Loucy (cell line): ENCODE results near the gene TACC3.

Source experiments
- H2AFZ ChIP-seq: fragments of 200-600 bp; sonication (generic); 2 replicates; pipeline ENCODE4 v1.6.0; 2016; ENCODE audit warnings: antibody characterized with exemption, mild to moderate bottlenecking, low read length, moderate library complexity
- H3F3A ChIP-seq: fragments of 200-600 bp; 2 replicates; pipeline ENCODE4 v1.6.0; 2016; ENCODE audit warnings: antibody characterized with exemption, low read depth, mild to moderate bottlenecking
- H3K27me3 ChIP-seq: fragments of 200-600 bp; sonication (generic); 2 replicates; pipeline ENCODE4 v1.6.1; 2014; ENCODE audit warnings: low read length, mild to moderate bottlenecking; ENCODE audit not compliant: insufficient read depth, poor library complexity, severe bottlenecking
- H3K36me3 ChIP-seq: fragments of 200-600 bp; sonication (generic); 2 replicates; pipeline ENCODE4 v1.6.1; 2016; ENCODE audit warnings: low read length; ENCODE audit not compliant: insufficient read depth
- H3K4me1 ChIP-seq: fragments of 200-600 bp; sonication (generic); 2 replicates; pipeline ENCODE4 v1.5.1; 2014; ENCODE audit warnings: low read length, mild to moderate bottlenecking; ENCODE audit not compliant: insufficient read depth, poor library complexity, severe bottlenecking
- H3K4me2 ChIP-seq: fragments of 200-600 bp; sonication (generic); 2 replicates; pipeline ENCODE4 v1.6.0; 2014; ENCODE audit warnings: antibody characterized with exemption, low read length, low read depth, mild to moderate bottlenecking; ENCODE audit not compliant: poor library complexity, severe bottlenecking
- H3K4me3 ChIP-seq: fragments of 200-600 bp; sonication (generic); 2 replicates; pipeline ENCODE4 v1.5.1; 2014; ENCODE audit warnings: low read length, mild to moderate bottlenecking, mixed read lengths; ENCODE audit not compliant: poor library complexity, severe bottlenecking
- H3K79me2 ChIP-seq: fragments of 200-600 bp; sonication (generic); 2 replicates; pipeline ENCODE4 v1.6.1; 2014; ENCODE audit warnings: low read length; ENCODE audit not compliant: insufficient read depth
- H3K9ac ChIP-seq: fragments of 200-600 bp; sonication (generic); 2 replicates; pipeline ENCODE4 v1.6.0; 2014; ENCODE audit warnings: mild to moderate bottlenecking, low read depth, low read length, moderate library complexity; ENCODE audit not compliant: poor library complexity, severe bottlenecking
- H3K9me2 ChIP-seq: fragments of 200-600 bp; sonication (generic); replicated peaks from 2 replicates; pipeline ENCODE4 v1.6.1; 2016; ENCODE audit warnings: low read depth, low read length, mixed read lengths
- H3K9me3 ChIP-seq: fragments of 200-600 bp; sonication (generic); 2 replicates; pipeline ENCODE4 v1.6.1; 2014; ENCODE audit warnings: mild to moderate bottlenecking, antibody characterized with exemption, low read length, low read depth; ENCODE audit not compliant: insufficient read depth
- H4K20me1 ChIP-seq: fragments of 200-600 bp; sonication (generic); 2 replicates; pipeline ENCODE4 v1.6.0; 2014; ENCODE audit warnings: antibody characterized with exemption, low read length, mild to moderate bottlenecking; ENCODE audit not compliant: insufficient read depth, poor library complexity, severe bottlenecking
- CTCF ChIP-seq: fragments of 200-600 bp; sonication (generic); conservative IDR thresholded peaks from 2 replicates; pipeline ENCODE4 v1.5.1; 2014; ENCODE audit warnings: mild to moderate bottlenecking, antibody characterized with exemption, low read length
- EZH2phosphoT487 ChIP-seq: fragments of 200-600 bp; IDR thresholded peaks from 2 replicates; pipeline ENCODE4 v1.6.1; 2018; ENCODE audit warnings: antibody characterized with exemption, mild to moderate bottlenecking, moderate library complexity, borderline replicate concordance

TACC3 gene

GRCh38 chr4:1790005-1790404 lies 68.7 kb downstream of the TACC3 start:
- no peaks in the 10 kb centered on the region for H3F3A ChIP-seq
- H3K9me2 ChIP-seq, result no peaks in the 10 kb centered on the region
- TF ChIP-seq CTCF, result no peak
- no peak for TF ChIP-seq EZH2phosphoT487
- no peaks in the 10 kb centered on the region for H3K27me3 ChIP-seq
- H3K79me2 ChIP-seq, result no peaks in the 10 kb centered on the region
- H3K4me2 ChIP-seq, result no peak overlapping the region
- no peaks in the 10 kb centered on the region for H3K36me3 ChIP-seq
- no peak overlapping the region for H2AFZ ChIP-seq
- no peak overlapping the region for H3K9ac ChIP-seq
- H3K4me1 ChIP-seq, result no peaks in the 10 kb centered on the region
- no peaks in the 10 kb centered on the region for H4K20me1 ChIP-seq
- no peaks in the 10 kb centered on the region for H3K9me3 ChIP-seq
- no peak overlapping the region for H3K4me3 ChIP-seq

- H3K4me2 ChIP-seq, result no peak overlapping the region
- H3K4me3 ChIP-seq, result no peak overlapping the region
- H3K4me1 ChIP-seq, result no peaks in the 10 kb centered on the region
- H3K9me2 ChIP-seq, result no peaks in the 10 kb centered on the region
- H4K20me1 ChIP-seq, result no peaks in the 10 kb centered on the region
- H3K79me2 ChIP-seq, result no peaks in the 10 kb centered on the region
- no peaks in the 10 kb centered on the region for H3K9me3 ChIP-seq
- no peaks in the 10 kb centered on the region for H3K27me3 ChIP-seq
- no peaks in the 10 kb centered on the region for H3F3A ChIP-seq
- TF ChIP-seq CTCF (no peak), EZH2phosphoT487 (no peak)
- H3K9ac ChIP-seq, result no peak overlapping the region
- H2AFZ ChIP-seq, result no peak overlapping the region
- H3K36me3 ChIP-seq, result no peaks in the 10 kb centered on the region
These were observed 71.0 kb downstream of the TACC3 start for GRCh38 chr4:1792158-1792831.

- H3K4me1 ChIP-seq, result no peaks in the 10 kb centered on the region
- H3K4me3 ChIP-seq, result peak within 1 kb of the TSS; percentile 59
- no peaks in the 10 kb centered on the region for H3K36me3 ChIP-seq
- no peaks in the 10 kb centered on the region for H3K9me3 ChIP-seq
- H3K4me2 ChIP-seq, result no peak within 1 kb of the TSS
- no peak within 1 kb of the TSS for H3K9ac ChIP-seq
- TF ChIP-seq CTCF (no peak), EZH2phosphoT487 (no peak)
- H4K20me1 ChIP-seq, result no peaks in the 10 kb centered on the region
- H3F3A ChIP-seq, result no peaks in the 10 kb centered on the region
- H3K79me2 ChIP-seq, result no peaks in the 10 kb centered on the region
- no peaks in the 10 kb centered on the region for H3K9me2 ChIP-seq
- no peaks in the 10 kb centered on the region for H3K27me3 ChIP-seq
- H2AFZ ChIP-seq, result peak within 1 kb of the TSS; percentile 60; the same call in 1 of the 2 replicates
These were observed 71.6 kb downstream of the TACC3 start, which contains the start of gene FGFR3 for GRCh38 chr4:1792832-1793495. Gene FGFR3, plus strand, starts transcription at chr4:1793293. Its CDS starts 642 bp downstream, at chr4:1793935.
